OCI-LY3 (cell line): ENCODE measurements around the gene IFNE.

ENCODE experiments used
- H2AFZ ChIP-seq: fragments of 200-600, 300-600 bp; shearing (Covaris generic); 2 replicates; pipeline ENCODE4 v1.6.0; 2014; ENCODE audit warnings: antibody characterized with exemption, low read depth, low read length
- H3K27ac ChIP-seq: fragments of 200-600, 300-600 bp; sonication (generic); 2 replicates; pipeline ENCODE4 v1.5.1; 2014; ENCODE audit warnings: mild to moderate bottlenecking, low read length, moderate library complexity, mixed read lengths
- H3K27me3 ChIP-seq: fragments of 200-600, 300-600 bp; sonication (generic); 2 replicates; pipeline ENCODE4 v1.6.1; 2014; ENCODE audit warnings: low read depth, low read length, mixed read lengths
- H3K36me3 ChIP-seq: fragments of 200-600, 300-600 bp; sonication (generic); replicated peaks from 2 replicates; pipeline ENCODE3; 2014; ENCODE audit warnings: low read depth, low read length, mixed read lengths
- H3K4me1 ChIP-seq: fragments of 300-600, 200-600 bp; sonication (generic); 2 replicates; pipeline ENCODE4 v1.6.1; 2014; ENCODE audit warnings: low read length, mixed read lengths
- H3K4me2 ChIP-seq: fragments of 200-600, 300-600 bp; sonication (generic); 2 replicates; pipeline ENCODE4 v1.6.1; 2014; ENCODE audit warnings: low read length, mixed read lengths
- H3K4me3 ChIP-seq: fragments of 300-600, 200-600 bp; sonication (generic); 2 replicates; pipeline ENCODE4 v1.5.1; 2014; ENCODE audit warnings: antibody characterized with exemption, mild to moderate bottlenecking, low read length, moderate library complexity
- H3K79me2 ChIP-seq: fragments of 300-600, 200-600 bp; shearing (Covaris generic); 2 replicates; pipeline ENCODE4 v1.6.1; 2014; ENCODE audit warnings: mild to moderate bottlenecking, low read length, mixed read lengths
- H3K9ac ChIP-seq: fragments of 300-600, 200-600 bp; shearing (Covaris generic); 2 replicates; pipeline ENCODE4 v1.6.0; 2014; ENCODE audit warnings: mild to moderate bottlenecking, low read length, moderate library complexity
- H3K9me3 ChIP-seq: fragments of 200-600, 300-600 bp; shearing (Covaris generic); 2 replicates; pipeline ENCODE4 v1.6.1; 2014; ENCODE audit warnings: low read length, mixed read lengths; ENCODE audit not compliant: insufficient read depth
- H4K20me1 ChIP-seq: fragments of 200-600, 300-600 bp; sonication (generic); 2 replicates; pipeline ENCODE4 v1.6.1; 2016; ENCODE audit warnings: low read length, mixed read lengths; ENCODE audit not compliant: insufficient read depth
- EZH2phosphoT487 ChIP-seq: fragments of 200-600 bp; shearing (Covaris generic); IDR thresholded peaks from 2 replicates; pipeline ENCODE4 v1.6.1; 2018; ENCODE audit warnings: antibody characterized with exemption, mixed run types, low read depth
- TF ChIP-seq, protein P1 (sequence below): fragments of 200-600, 300-600 bp; sonication (generic); IDR thresholded peaks from 2 replicates; pipeline ENCODE4 v1.5.1; 2014; ENCODE audit warnings: antibody characterized with exemption, low read length, low read depth

IFNE gene

GRCh38 chr9:21510806-21511205 lies 28.7 kb upstream of the IFNE start:
- no peak overlapping the region for H2AFZ ChIP-seq
- H3K79me2 ChIP-seq = no peaks in the 10 kb centered on the region
- H3K4me1 ChIP-seq = no peaks in the 10 kb centered on the region
- no peak overlapping the region for H3K4me3 ChIP-seq
- H4K20me1 ChIP-seq = no peaks in the 10 kb centered on the region
- H3K9me3 ChIP-seq = no peaks in the 10 kb centered on the region
- H3K36me3 ChIP-seq = no peaks in the 10 kb centered on the region
- no peaks in the 10 kb centered on the region for H3K27me3 ChIP-seq
- no peak overlapping the region for H3K27ac ChIP-seq
- no peak overlapping the region for H3K4me2 ChIP-seq
- no peak for TF ChIP-seq EZH2phosphoT487
- TF ChIP-seq, protein P1, sequence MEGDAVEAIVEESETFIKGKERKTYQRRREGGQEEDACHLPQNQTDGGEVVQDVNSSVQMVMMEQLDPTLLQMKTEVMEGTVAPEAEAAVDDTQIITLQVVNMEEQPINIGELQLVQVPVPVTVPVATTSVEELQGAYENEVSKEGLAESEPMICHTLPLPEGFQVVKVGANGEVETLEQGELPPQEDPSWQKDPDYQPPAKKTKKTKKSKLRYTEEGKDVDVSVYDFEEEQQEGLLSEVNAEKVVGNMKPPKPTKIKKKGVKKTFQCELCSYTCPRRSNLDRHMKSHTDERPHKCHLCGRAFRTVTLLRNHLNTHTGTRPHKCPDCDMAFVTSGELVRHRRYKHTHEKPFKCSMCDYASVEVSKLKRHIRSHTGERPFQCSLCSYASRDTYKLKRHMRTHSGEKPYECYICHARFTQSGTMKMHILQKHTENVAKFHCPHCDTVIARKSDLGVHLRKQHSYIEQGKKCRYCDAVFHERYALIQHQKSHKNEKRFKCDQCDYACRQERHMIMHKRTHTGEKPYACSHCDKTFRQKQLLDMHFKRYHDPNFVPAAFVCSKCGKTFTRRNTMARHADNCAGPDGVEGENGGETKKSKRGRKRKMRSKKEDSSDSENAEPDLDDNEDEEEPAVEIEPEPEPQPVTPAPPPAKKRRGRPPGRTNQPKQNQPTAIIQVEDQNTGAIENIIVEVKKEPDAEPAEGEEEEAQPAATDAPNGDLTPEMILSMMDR = no peak
- no peak overlapping the region for H3K9ac ChIP-seq

DNA sequence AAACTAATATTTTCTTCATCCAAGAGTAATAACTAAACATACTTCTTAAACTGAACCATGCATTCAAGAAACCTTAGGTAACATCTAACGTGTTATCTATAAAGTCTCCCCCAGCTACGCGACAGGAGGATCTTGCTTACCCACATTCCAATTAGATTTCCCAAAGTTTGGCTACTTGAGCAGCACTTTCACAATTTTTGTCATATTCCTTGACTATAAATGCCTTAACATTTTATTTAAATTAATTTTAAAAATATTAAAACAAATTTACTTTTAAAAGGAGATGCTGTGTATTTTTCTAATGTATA lies 25.3 kb upstream of the IFNE start:
- no peaks in the 10 kb centered on the region for H3K79me2 ChIP-seq
- no peak overlapping the region for H3K27ac ChIP-seq
- no peaks in the 10 kb centered on the region for H3K4me1 ChIP-seq
- no peaks in the 10 kb centered on the region for H3K9me3 ChIP-seq
- no peaks in the 10 kb centered on the region for H3K36me3 ChIP-seq
- H2AFZ ChIP-seq = no peak overlapping the region
- H3K4me2 ChIP-seq = no peak overlapping the region
- no peaks in the 10 kb centered on the region for H4K20me1 ChIP-seq
- TF ChIP-seq, protein P1 = no peak
- TF ChIP-seq EZH2phosphoT487 = no peak
- H3K27me3 ChIP-seq = peaks cover 19% of the 10 kb centered on the region; the same call in 1 of the 2 replicates
- no peak overlapping the region for H3K4me3 ChIP-seq
- H3K9ac ChIP-seq = no peak overlapping the region

- Histone ChIP-seq H3K27me3 (peaks cover 23% of the 10 kb centered on the region; the same call in 1 of the 2 replicates), H3K36me3 (no peaks in the 10 kb centered on the region), H2AFZ (no peak overlapping the region), H3K79me2 (no peaks in the 10 kb centered on the region), H3K4me2 (no peak overlapping the region), H3K4me3 (no peak overlapping the region), H3K27ac (no peak overlapping the region), H3K4me1 (no peaks in the 10 kb centered on the region), H3K9me3 (no peaks in the 10 kb centered on the region), H3K9ac (no peak overlapping the region), H4K20me1 (no peaks in the 10 kb centered on the region)
- TF ChIP-seq, protein P1 = no peak
- no peak for TF ChIP-seq EZH2phosphoT487
These were observed 24.7 kb upstream of the IFNE start for GRCh38 chr9:21506626-21507482.

- Histone ChIP-seq H2AFZ (no peak overlapping the region), H3K36me3 (no peaks in the 10 kb centered on the region), H3K4me1 (no peaks in the 10 kb centered on the region), H3K27me3 (peaks cover 23% of the 10 kb centered on the region; the same call in 1 of the 2 replicates), H3K27ac (no peak overlapping the region), H3K9ac (no peak overlapping the region), H3K4me3 (no peak overlapping the region), H3K79me2 (no peaks in the 10 kb centered on the region), H3K9me3 (no peaks in the 10 kb centered on the region), H4K20me1 (no peaks in the 10 kb centered on the region), H3K4me2 (no peak overlapping the region)
- TF ChIP-seq, protein P1 = no peak
- TF ChIP-seq EZH2phosphoT487 = no peak
These were observed 23.5 kb upstream of the IFNE start for GRCh38 chr9:21505425-21506179.
